ENCODE measurements around the gene ID4. TPM values are rescaled to one million over a fixed set of nuclear protein-coding genes. Genes with fewer than 3 reads are reported as not detected.

The ID4 gene
- total and polyA plus RNA-seq, 2 of the 8 experiments (the other 6 are each of a cell fraction or from before 2014, with no cell fraction given): 2.0 to 8.3 TPM

DNA sequence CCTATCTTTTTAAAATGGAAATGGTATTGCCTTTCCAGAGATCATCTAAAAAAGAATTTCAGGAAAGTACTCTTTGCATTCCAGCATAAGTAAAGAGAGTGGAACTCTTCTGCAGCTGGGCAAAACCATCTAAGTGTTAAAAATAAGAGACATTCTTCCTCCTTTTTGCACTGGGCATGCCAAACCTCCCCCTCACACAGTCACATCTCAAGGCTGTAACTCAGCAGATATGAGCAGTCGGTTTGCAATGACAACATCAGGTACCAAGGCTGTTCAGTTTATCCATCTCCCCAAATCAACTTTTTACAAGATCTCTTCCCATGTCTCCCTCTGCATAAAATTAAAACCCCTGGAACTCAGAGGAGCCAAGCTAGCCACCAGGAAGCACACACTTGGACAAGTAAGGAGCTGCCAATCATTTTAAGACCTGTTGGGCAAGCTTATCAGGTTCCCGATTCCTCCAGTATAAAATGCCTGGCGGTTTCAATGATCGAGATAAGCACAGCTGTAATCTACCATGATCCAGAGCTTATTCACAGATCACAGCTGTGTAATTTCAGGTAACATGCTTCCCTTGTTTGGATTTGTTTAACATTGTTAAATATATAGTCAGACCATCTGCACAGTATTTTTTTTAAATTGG, 23.2 kb downstream of the ID4 start:
- DNase-seq (ENCODE audit: low read depth in 1 of 2, low spot score in 2 of 2): no peak
- Histone ChIP-seq H3K4me1 (replicated peaks in 1 of 4; ENCODE audit: control insufficient read depth in 3 of 4, insufficient read depth in 4 of 4, low read length in 3 of 4) (no peaks in the 10 kb centered on the region), H3K14ac (ENCODE audit: insufficient read length) (no peak overlapping the region), H4K8ac (ENCODE audit: extremely low read depth, insufficient read depth, low read length) (no peak overlapping the region), H3K9ac (replicated peaks in 1 of 4; ENCODE audit: extremely low read depth in 1 of 4, low read depth in 3 of 4, low read length in 3 of 4) (no peak overlapping the region), H3K56ac (replicated peaks; ENCODE audit: insufficient read length, low read depth, low read length) (no peak overlapping the region), H3K9me3 (ENCODE audit: insufficient read depth in 2 of 2, low read depth in 1 of 2, low read length in 1 of 2) (no peaks in the 10 kb centered on the region), H3K23me2 (ENCODE audit: low read depth, low read length) (no peaks in the 10 kb centered on the region), H2AFZ (ENCODE audit: low read length) (no peak overlapping the region), H4K20me1 (replicated peaks in 1 of 2; ENCODE audit: control insufficient read depth in 1 of 2, insufficient read depth in 2 of 2, low read length in 2 of 2) (no peaks in the 10 kb centered on the region), H3K27me3 (replicated peaks in 1 of 4; ENCODE audit: control insufficient read depth in 3 of 4, extremely low read depth in 1 of 4, insufficient read depth in 3 of 4, low read length in 3 of 4) (no peaks in the 10 kb centered on the region), H2BK15ac (ENCODE audit: low read length) (no peak overlapping the region), H3K36me3 (ENCODE audit: control insufficient read depth in 2 of 4, insufficient read depth in 4 of 4, low read length in 3 of 4) (no peaks in the 10 kb centered on the region), H4K5ac (ENCODE audit: insufficient read length, low read depth, low read length) (no peak overlapping the region), H2BK120ac (replicated peaks; ENCODE audit: low read depth, low read length) (no peak overlapping the region), H3K4me3 (ENCODE audit: extremely low read depth in 1 of 4, insufficient read depth in 2 of 4, low read depth in 3 of 4, low read length in 4 of 4) (no peak overlapping the region), H3K27ac (ENCODE audit: low read depth, low read length) (no peak overlapping the region), H2AK5ac (ENCODE audit: low read depth, low read length) (no peak overlapping the region), H3K79me2 (ENCODE audit: control insufficient read depth in 1 of 2, insufficient read depth in 2 of 2, low read length in 2 of 2) (no peaks in the 10 kb centered on the region), H2BK5ac (ENCODE audit: low read depth, low read length) (no peak overlapping the region), H3K23ac (ENCODE audit: insufficient read length) (no peak overlapping the region), H2BK20ac (ENCODE audit: low read length) (no peak overlapping the region), H3K4ac (replicated peaks; ENCODE audit: insufficient read length, low read depth, low read length) (no peak overlapping the region), H3K79me1 (ENCODE audit: low read depth, low read length) (no peaks in the 10 kb centered on the region), H3K18ac (ENCODE audit: extremely low read depth, low read length) (no peak overlapping the region), H4K91ac (replicated peaks; ENCODE audit: insufficient read length, low read length) (no peak overlapping the region), H2BK12ac (ENCODE audit: low read depth, low read length) (no peak overlapping the region), H3K4me2 (ENCODE audit: insufficient read depth in 1 of 2, low read depth in 2 of 2, low read length in 2 of 2) (no peak overlapping the region)
- FAIRE-seq: no peak
- ChIA-PET POLR2A (ENCODE audit: partially characterized antibody) (no interaction called here), CTCF (ENCODE audit: partially characterized antibody) (interaction anchor here (0.6 to 1.9 kb wide), 5 partner anchors 10 to 246 kb away, joined by 3 to 10 read pairs (median 3); no protein-coding TSS in a partner anchor)
- WGBS, 2 experiments (ENCODE audit: extremely low coverage in 1 of 2, insufficient coverage in 1 of 2, insufficient read length in 1 of 2, insufficient replicate concordance in 2 of 2, low coverage in 1 of 2, low lambda C conversion rate in 2 of 2, missing lambda C conversion rate in 1 of 2): 90% methylated on average over 4 of the region's 4 CpGs; no CpG with 5 or more reads in 1 of the 2 experiments
- TF ChIP-seq TBP (IDR thresholded peaks at IDR 0.05; ENCODE audit: low read depth, low read length) (no peak), GABPA (IDR thresholded peaks at IDR 0.05; ENCODE audit: borderline replicate concordance, insufficient read depth, low read length) (no peak), KDM1A (IDR thresholded peaks at IDR 0.05; ENCODE audit: borderline replicate concordance, low read length) (no peak)
- TF ChIP-seq, protein P1, sequence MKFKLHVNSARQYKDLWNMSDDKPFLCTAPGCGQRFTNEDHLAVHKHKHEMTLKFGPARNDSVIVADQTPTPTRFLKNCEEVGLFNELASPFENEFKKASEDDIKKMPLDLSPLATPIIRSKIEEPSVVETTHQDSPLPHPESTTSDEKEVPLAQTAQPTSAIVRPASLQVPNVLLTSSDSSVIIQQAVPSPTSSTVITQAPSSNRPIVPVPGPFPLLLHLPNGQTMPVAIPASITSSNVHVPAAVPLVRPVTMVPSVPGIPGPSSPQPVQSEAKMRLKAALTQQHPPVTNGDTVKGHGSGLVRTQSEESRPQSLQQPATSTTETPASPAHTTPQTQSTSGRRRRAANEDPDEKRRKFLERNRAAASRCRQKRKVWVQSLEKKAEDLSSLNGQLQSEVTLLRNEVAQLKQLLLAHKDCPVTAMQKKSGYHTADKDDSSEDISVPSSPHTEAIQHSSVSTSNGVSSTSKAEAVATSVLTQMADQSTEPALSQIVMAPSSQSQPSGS (IDR thresholded peaks at IDR 0.05; ENCODE audit: low read length): no peak

All from H1 (cell line).